Head of caudate nucleus (tissue), 42 donors: ENCODE results near the gene RNLS.
A peak's percentile ranks its signal among the peaks of the same experiment; 100 is the strongest.

Experiments
- DNase-seq, 42 donors: peaks; one replicate each; pipeline versions ENCODE4 v3.0.0 to v3.0.0-alpha.2; 2020 to 2021; ENCODE audit warnings: mixed read lengths in 7 of 42
- intact Hi-C: fragments of 100-400 bp; cut with DNase I; formaldehyde crosslinking; loops from one replicate; pipeline ENCODE4 v1.15.0; 2022

RNLS gene

GRCh38 chr10:88259381-88259780 is 323.7 kb downstream of the RNLS start:
- no peak for DNase-seq
- intact Hi-C loops, result no loop called here

- intact Hi-C loops, result no loop called here
- no peak for DNase-seq
These were observed 326.2 kb downstream of the RNLS start for GRCh38 chr10:88256886-88257285.

DNA sequence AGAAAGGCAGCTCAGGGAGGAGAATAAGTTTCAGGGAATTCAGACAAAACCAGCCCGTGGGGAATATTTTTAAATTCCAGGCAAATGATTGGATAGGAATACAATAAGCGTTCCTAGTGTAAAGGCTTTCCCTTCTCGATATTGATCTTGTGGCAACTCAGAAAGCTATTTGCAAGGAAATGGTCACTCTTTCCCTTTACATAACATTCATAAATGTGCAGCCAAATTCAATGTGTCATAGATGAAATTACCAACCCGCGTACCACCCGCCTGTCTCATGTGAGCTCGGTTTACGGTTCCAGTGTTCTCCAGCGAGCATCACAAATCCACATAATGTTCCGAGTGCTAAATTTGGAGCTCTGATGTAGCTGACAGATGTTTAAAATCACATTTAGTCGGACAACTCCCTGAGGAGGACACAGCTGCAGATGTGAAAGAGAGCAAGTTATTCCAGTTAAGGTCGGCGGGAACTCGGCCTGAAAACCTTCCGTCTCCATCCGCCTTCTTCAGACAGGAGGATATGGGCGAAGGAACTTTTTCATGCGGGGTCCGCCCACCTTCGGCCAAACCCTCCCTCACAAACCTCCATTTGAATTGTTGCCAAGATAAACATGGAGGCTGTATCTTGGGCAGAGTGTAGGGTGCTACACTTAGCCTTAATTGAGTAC is 327.0 kb downstream of the RNLS start:
- intact Hi-C loops, result no loop called here
- DNase-seq, result no peak

DNA sequence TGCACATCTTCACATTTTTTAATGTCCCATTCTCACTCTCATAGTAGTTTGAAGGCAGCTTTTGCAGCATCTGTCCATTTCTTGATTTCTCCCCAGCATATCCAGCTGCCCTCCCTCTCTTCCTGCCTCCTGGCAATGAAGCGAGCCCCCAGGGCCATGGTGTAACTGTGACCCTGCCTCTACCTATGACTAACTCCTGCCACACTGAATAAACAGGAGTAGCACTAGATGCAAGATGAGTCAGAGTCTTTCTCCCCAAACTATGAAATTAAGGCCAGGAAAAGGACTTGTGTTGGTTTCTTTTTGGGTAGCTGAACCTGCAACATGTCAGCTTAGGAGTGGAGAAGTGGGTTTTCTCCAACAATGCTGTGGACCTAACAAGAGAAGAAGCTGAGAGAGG is 329.0 kb downstream of the RNLS start:
- intact Hi-C loops, result no loop called here
- DNase-seq, result no peak

DNA sequence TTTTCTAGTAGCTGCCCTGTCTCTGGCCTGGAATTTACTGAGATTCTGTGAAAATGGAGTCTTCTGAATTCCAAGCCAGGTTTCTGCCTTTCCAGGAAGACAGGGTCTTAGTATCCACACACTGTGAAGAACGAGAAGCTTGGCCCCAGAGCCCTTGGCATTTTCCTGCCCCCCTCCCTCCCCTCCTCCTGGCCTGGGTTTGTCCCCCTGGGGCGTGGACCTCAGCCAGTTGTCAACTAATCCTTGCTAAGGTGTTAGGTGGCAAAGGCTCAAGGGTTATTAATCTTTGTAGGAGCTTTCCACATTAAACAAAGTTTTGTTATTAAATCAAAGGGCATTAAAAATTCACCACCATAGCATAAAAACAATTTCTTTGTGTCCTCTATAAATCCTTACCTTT is 329.5 kb downstream of the RNLS start:
- intact Hi-C loops, result no loop called here
- no peak for DNase-seq

GRCh38 chr10:88253128-88253527 is 330.0 kb downstream of the RNLS start:
- intact Hi-C loops, result no loop called here
- no peak for DNase-seq

DNA sequence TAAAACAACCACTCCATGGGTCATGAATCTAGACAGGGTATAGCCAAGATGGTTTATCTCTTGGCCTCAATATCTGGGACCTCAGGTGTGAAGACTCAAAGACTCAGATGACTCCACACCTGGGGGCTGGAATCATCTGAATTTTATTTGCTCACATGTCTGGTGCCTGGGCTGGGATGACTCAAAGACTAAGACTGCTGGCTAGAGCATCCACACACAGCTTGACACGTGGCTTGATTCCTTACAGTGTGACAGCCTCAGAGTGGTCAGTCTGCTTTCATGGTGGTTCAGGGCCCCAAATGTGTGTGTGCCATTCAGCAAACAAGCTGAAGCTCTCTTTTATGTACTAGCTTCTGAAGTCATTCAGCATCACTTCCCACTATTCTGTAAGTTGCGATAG is 333.7 kb downstream of the RNLS start:
- intact Hi-C loops, result no loop called here
- no peak for DNase-seq

GRCh38 chr10:88246675-88247074 is 336.4 kb downstream of the RNLS start:
- intact Hi-C loops, result no loop called here
- DNase-seq, result no peak

DNA sequence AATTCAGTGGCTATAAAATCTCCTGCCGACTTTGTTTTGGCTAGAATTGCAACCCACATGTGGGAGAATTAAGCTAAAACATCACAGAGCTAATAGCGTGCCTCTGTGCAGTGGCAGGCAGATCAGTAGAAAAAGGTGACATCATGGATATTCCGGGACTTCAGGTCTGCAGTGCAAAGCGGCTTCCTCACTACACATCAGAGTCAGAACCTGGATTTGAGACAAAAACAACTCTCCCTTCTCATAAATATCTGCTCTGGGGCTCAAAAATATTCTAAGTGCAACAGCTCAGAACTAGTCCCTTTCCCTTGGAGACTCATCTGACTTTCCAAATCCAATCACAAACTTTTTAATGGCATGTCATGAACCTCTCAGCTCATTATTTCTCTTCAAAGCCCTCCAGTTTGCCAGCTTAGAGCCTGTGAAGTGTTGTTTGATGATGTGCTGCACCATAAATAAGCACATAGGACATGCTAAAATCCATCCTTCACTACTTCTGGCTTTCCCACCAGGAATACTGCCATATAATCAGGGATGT is 337.1 kb downstream of the RNLS start:
- intact Hi-C loops, result no loop called here
- peak in 4 of 42 donors; percentile 19 to 45 (median 24) for DNase-seq

DNA sequence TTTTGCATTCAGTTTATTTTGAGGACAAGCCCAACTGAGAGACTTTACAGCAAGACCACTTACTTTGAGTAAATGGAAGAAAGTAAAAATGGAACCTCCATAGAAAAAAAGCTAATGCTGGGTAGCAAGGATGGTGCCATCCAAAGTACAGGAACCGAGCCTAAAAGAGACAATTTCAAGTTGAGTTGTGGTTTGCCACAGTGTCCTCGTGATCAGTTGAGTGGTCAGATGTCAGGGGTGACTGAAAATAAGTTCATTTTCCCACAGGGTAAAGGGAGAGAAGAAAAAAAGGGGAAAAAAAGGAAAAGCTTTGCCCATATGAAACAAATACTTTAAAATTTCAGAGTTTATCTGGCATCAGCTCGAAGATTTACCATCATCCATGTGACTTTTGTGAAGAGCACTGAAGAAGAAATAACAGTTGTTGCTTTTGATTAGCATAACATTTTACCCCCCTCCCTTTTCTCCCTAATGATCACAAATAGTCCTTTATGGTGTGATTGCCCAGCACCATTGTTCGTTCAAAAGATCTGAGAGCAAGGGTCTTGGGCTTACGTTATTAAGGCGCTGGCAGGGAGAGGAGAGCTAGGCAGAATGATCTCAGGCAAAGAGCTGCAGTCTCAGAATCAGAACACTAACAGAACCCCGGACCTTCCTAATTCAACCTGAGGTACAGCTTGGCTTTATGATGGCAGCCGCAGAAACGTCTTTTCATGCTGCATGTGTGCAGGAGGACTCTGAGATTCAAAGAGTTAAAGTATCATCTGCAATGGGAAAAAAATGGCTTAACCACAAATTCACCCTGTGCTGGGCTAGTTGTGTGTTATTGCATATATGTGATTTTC is 338.1 kb downstream of the RNLS start:
- DNase-seq, result peak in 2 of 42 donors; percentile 17 to 23
- intact Hi-C loops, result no loop called here

DNA sequence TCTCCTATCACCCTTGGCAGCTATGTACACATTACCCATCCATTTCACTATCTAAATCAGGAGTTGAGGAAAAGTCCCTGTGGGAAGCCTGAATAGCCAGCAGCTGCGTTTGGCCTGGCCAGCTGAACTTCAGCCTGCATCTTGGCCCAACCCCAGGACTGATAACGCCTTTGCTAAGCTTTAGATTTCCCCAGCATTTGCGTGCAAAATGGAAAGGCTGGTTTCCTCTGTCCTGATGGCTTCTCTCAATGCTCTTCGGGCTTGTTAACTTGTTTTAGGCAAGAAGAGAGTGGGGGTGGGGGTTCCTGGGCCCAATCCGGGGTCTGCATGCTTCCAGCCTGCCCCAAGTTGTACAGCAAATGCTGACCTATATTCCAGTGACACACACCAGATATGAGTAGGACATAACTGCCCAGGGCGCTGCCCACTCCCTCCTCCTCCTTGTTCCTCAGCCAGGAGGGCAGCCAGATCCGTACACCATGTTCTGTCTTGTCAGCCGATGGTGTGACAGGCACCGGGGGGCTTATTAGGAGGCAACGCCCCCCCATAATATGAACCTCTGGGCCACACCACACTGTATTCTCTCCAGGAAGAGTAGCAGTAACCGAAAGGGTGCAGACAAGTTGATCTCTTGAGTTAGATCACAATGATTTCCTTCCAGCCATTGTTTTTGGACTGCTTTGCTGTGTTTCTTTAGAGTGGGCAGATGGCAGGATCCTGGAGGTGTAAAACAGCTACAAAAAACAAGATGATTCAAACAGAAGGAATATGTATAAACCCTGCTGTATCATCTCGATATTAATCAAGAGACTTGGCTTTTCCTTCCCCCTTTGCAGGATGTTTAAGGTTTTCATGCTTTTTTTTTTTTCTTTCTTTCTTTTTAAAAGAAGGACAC is 339.0 kb downstream of the RNLS start:
- intact Hi-C loops, result no loop called here
- peak in 1 of 42 donors; percentile 9 for DNase-seq

- intact Hi-C loops, result no loop called here
- no peak for DNase-seq
These were observed 339.8 kb downstream of the RNLS start for GRCh38 chr10:88243202-88243744.

DNA sequence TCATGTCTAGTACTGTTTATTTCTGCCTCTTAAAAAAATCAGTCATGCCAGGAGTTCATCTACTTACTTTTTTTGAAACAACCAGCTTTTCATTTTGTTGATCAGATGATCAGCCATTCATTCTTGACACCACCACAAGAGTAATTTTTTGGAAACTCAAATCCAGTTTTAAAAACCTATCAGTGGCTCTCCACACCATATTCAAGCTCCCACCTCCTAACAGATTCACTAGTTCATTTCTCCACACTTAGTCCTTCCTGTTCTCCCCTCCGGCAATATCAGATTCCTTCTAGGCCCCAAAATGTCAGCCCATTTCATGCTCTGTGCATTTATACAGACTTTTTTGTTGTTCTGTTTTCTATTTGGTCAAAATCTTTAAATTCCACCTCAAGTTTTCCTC is 341.6 kb downstream of the RNLS start:
- DNase-seq, result no peak
- intact Hi-C loops, result no loop called here

GRCh38 chr10:88239212-88239611 is 343.9 kb downstream of the RNLS start:
- DNase-seq, result no peak
- intact Hi-C loops, result no loop called here

GRCh38 chr10:88238615-88238914 is 344.6 kb downstream of the RNLS start:
- intact Hi-C loops, result no loop called here

DNA sequence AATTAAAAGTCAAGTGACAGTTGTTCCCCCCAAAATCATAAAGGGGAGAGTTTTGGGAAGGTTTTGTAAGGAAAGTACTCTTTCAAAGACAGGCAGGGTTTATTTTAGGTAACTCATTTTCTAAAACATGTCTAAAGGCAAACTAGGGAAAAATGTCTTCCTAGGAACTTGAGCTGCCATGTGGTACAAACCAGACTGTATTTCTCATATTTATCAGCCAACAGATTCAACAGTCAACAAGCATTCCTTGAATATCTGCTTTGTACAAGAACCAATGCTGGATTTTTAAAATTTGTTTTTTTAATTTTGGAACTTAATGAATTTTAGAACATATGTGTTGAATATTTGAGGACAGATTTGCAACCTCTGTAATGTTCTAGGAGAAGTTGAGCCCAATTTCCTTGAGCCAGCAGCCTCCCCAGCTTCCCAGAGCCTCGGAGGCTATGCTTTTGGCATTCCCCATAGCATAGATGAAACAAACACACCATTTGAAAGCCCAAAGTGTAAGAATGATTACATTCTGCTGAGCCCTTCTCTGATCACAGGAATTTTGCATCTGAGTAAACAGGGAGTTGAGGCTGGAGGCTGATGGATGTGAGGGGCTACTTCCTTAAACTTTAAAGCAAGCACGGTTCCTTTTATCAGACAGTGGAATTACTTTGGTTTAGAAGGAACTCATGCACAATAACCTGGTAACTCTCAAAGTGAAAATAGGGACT is 345.1 kb downstream of the RNLS start:
- intact Hi-C loops, result no loop called here
- no peak for DNase-seq

More at GRCh38 chr10:88238615-88238914, 344.6 kb downstream of the RNLS start:
- no peak for DNase-seq

DNA sequence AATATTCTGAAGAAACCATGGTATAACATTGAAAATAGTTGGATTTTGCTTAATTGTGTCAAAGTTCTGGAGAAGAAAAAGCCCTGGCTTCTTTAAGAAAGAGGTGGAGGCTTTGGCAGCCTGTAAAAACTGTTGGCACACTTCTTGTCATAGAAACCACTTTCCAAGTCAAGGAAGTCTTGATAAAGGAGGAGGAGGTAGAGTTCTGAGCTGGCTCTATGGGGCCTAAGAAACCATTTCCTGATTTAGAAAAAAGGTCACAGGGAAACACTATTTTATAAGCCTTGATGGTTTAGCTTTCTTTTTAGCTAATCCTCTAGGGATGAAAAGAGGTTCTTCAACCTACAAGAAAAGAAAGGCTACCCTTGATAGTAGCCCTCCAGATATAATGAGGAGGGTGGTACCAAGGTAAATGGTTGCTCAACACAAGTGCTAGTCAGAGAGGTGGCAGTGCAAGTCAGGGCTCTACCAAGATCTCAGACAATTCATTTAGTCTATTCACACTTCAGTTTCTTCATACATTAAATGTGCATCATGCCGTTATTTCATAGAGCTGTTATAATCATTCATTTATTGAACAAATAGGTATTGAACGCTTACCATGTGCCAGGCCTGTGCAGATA is 346.9 kb downstream of the RNLS start:
- intact Hi-C loops, result no loop called here

DNA sequence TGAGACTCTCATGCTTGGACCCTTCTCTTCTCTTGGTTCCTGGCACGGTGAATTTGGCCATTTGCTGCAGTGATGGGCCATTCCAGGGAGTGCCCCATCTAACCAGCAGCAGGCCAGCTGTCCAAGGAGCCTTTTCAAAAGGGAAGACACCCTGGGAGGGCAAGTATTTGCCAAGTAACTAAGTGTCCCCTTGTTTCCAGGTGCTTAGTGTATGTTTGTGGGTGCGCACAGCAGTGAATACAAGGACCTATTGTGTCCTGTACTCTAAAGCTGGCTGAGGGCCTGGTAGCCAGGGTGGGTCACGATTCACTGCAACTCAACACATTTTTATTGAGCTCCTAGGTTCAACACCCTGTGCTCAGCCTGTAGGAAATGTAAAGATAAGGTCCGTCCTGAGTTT is 348.8 kb downstream of the RNLS start:
- intact Hi-C loops, result no loop called here
- peak in 2 of 42 donors; percentile 17 to 33 for DNase-seq

More for the DNA sequence above, 346.9 kb downstream of the RNLS start:
- no peak for DNase-seq
